ENCODE results near the gene ADCK2. TPM values are rescaled to one million over a fixed set of nuclear protein-coding genes. Genes with fewer than 3 reads are reported as not detected.
"Not testable (repeated sequence)": the region's sequence is repeated elsewhere in the genome, so short reads cannot be mapped to it uniquely, and the experiment has no call there.

Gene ADCK2
- polyA plus RNA-seq, 4 donors: 21.8 to 28.2 (median 22.7) TPM

GRCh38 chr7:140645166-140645900 is 27.4 kb upstream of the ADCK2 start:
- no peak for DNase-seq (ENCODE audit: low read depth in 4 of 4, low spot score in 3 of 4)

- no peak for DNase-seq (ENCODE audit: low read depth in 4 of 4, low spot score in 3 of 4)
Observed at GRCh38 chr7:140646931-140647647, 25.7 kb upstream of the ADCK2 start.

DNA sequence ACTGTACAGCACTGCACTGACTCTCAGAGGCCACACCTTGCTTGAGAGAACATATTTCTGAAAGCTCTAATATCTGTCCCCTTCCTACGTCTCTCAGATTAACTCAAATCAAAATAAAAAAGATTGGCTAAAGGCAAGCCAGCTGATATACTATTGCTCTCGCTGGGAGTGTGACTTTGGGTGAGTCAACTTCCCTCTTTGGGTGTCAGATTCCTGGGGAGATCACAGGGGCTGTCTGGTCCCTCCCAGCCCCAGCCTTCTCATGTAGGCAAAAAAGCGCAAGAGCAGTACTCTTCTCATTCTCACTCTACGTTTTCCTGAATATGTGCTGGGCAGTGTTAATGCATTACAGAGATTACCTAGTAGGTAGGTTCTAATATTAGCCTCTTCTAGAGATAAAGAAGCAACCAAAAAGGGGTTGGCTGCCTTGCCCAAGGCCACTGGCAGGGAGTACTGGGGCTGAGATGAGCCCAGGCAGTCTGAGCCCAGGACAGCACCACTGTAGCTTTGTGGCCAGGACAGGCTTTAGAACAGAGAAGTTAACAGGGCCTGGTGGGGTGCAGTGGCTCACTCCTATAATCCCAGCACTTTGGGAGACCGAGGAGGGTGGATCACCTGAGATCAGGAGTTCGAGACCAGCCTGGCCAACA is 23.1 kb upstream of the ADCK2 start:
- no peak for DNase-seq (ENCODE audit: low read depth in 4 of 4, low spot score in 3 of 4)

DNA sequence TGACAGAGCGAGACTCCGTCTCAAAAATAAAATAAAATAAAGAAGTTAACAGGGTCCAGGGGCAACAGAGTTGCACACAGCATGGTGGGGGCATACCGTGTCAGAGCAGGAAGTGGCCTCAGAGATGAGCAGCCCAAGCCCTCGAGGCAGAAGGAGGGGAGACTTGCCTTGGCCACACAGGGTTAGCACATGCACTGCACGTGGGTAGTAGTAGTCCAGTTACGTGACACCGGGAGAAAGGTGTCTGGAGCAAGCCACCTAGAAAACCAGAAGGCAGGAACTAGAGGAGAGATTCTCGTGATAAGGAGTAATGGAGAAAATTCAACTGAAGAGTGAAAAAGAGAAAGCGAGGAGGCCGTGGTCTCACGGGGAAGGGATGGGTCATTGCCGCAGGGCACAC is 22.4 kb upstream of the ADCK2 start:
- DNase-seq (ENCODE audit: low read depth in 4 of 4, low spot score in 3 of 4): no peak

DNA sequence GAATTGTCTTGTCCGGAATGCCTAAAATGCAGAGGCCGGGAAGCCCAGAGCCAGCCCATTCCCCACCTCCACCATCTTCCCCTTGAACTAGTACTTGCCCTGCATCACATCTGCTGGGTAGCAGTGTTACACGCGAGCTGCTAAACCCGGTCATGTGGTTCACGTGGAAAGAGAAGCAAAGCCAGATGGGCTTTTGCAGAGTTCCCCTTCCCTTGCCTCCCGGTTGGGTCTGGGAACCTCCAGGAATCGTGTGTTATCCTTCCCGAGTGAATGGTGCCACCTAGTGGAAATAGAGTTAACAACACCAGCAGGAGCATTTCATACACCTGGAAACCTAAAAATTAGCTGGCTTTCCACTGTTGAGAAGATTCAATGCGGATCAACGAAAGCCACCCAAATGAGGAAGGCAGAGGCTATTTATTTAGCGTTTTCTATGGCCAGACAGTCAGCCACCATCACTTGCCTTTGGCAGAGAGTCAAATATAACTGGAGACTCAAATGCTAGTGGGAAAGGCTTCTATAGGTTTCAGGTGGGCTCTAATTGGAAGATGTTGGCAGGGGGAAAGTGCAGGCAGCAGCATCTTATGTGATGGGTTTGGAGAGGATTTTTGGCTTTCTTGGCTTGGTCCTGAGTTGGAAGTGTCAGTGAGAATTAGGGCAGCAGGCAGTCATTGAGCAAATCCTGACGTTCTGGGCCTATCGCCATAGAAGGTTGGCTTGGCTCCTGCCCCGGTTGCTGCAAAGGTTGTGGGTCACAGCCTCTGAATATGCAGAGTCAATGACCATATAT is 19.2 kb upstream of the ADCK2 start:
- DNase-seq (ENCODE audit: low read depth in 4 of 4, low spot score in 3 of 4): peak in 1 of 4 donors; percentile 70

- DNase-seq (ENCODE audit: low read depth in 4 of 4, low spot score in 3 of 4): no peak
Observed at GRCh38 chr7:140654109-140654387, 18.7 kb upstream of the ADCK2 start.

DNA sequence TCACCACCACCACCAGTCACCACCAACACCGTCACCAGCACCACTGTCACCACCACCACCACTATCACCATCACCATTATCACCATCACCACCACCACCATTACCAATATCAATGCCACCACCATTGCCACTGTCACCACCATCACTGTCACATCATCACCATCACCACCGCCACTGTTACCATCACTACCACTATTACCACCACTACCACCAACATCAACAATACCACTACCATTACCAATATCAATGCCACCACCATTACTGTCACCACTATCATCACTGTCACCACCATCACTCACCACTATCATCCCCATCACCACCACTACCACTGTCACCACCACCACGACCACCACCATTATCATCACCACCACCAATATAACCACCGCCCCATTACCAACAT is 18.1 kb upstream of the ADCK2 start:
- no peak for DNase-seq (ENCODE audit: low read depth in 4 of 4, low spot score in 3 of 4)

GRCh38 chr7:140655511-140656408 is 17.0 kb upstream of the ADCK2 start:
- DNase-seq (ENCODE audit: low read depth in 4 of 4, low spot score in 3 of 4): no peak

DNA sequence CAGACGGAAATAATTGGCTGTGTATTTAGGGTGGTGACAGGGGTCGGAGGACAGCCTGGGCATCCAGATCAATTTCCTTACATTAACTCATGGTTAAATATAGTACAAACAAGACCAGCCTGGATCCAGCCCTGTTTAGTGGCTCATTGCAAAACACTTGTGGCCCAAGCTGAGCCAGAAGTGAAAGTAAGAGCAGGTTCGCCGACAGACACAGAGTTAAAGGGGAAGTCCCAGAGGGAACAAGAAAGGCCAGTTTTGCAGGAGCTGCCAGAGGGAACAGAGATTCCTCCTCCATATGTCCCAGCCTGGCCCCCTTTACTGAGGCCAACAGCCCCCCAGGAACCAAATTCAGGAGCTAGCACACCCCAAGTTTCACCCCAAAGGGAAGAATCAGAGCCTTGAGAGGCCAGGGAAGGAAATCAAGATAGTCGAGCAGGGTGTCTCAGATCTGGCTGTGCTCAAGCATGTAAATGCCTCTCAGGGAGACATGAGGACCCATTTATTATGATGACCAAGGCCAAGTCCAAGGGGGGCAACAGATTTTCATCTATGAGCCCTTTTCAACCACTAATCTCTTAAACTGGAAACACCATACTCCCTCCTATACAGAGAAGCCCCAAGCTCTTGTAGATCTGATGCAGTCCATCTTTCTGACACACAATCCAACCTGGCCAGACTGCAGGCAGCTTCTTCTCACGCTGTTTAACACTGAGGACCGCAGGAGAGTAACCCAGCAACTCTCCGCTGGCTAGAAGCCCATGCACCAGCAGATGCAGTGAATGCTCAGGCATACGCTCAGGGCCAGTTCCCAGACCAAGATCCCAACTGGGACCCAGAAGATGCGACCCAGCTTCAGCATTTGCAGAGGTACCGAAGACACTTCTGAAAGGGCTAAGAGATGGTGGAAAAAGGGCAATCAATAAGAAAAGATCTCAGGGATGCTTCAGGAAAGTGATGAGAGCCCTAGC is 15.9 kb upstream of the ADCK2 start:
- DNase-seq (ENCODE audit: low read depth in 4 of 4, low spot score in 3 of 4): peak in 1 of 4 donors; percentile 38

DNA sequence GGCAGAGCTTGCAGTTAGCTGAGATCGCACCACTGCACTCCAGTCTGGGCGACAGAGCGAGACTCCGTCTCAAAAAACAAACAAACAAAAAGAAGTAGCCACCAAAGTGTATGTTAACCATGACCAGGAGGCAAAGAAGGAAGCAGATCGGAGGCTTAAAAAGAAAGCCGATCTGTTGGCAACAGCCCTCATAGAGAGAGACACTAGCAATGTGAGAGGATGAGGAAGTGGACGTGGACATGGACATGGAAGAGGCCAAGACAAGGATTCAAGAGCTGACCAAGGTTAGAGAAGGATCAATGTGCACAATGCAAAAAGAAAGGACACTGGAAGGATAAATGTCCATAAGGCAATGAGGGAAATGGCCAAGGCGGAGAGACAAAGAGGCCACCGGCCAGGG is 14.9 kb upstream of the ADCK2 start:
- DNase-seq (ENCODE audit: low read depth in 4 of 4, low spot score in 3 of 4): no peak

- no peak for DNase-seq (ENCODE audit: low read depth in 4 of 4, low spot score in 3 of 4)
Observed at GRCh38 chr7:140659856-140660255, 12.9 kb upstream of the ADCK2 start.

DNA sequence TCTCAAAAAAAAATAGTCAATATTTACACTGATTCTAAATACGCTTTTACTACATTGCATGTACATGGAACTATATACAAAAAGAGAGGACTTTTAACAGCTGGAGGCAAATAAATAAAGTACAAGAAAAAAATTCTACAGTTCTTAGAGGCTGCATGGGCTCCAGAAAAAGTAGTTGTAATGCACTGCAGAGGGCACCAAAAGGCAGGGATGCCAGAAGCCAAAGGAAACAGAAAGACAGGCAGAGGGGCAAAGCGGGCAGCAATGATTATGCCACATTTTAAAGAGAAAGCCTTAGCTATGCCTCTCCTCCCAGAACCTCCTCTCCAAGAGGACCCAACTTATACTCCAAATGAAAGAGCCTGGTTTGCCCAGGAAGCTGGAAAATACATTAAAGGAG is 11.6 kb upstream of the ADCK2 start:
- no peak for DNase-seq (ENCODE audit: low read depth in 4 of 4, low spot score in 3 of 4)

DNA sequence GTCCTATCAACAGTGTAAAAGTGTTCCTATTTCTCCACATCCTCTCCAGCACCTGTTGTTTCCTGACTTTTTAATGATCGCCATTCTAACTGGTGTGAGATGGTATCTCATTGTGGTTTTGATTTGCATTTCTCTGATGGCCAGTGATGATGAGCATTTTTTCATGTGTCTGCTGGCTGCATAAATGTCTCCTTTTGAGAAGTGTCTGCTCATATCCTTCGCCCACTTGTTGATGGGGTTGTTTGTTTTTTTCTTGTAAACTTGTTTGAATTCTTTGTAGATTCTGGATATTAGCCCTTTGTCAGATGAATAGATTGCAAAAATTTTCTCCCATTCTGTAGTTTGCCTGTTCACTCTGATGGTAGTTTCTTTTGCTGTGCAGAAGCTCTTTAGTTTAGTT is 9.8 kb upstream of the ADCK2 start:
- DNase-seq (ENCODE audit: low read depth in 4 of 4, low spot score in 3 of 4): not testable (repeated sequence)

DNA sequence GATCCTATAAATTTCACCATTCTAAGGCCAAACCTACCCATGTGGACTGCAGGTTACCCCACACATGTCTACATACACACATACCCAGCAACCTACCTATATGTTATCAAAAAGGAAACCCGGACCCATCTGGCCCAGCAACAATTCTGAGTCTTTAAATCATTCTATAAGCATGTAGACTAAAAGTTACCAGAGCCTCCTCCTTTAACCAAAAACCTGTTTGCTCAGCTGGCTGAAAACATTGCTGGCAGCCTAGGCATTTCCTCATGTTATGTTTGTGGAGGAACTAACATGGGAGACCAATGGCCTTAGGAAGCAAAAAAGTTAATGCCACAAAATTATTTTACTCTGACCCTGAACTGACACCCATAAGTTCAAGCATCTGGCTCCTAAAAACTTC is 5.3 kb upstream of the ADCK2 start:
- no peak for DNase-seq (ENCODE audit: low read depth in 4 of 4, low spot score in 3 of 4)

DNA sequence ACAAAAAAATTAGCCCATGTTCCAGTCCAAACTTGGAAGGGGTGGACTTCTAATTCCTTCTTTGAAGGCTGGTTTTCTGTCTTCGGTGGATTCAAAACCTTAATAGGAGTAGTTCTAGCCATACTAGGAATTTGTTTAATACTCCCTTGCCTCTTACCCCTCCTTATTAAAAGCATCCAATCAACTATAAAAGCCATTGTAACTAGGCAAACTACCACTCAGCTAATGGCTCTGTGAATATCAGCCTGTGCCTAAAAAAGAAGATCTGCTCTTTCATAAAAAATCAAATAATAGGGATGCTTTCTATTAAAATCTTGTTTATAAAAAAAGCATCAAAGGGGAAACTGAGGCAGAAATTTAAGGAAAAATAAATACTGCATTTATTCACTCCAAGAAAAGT is 4.1 kb upstream of the ADCK2 start:
- no peak for DNase-seq (ENCODE audit: low read depth in 4 of 4, low spot score in 3 of 4)

DNA sequence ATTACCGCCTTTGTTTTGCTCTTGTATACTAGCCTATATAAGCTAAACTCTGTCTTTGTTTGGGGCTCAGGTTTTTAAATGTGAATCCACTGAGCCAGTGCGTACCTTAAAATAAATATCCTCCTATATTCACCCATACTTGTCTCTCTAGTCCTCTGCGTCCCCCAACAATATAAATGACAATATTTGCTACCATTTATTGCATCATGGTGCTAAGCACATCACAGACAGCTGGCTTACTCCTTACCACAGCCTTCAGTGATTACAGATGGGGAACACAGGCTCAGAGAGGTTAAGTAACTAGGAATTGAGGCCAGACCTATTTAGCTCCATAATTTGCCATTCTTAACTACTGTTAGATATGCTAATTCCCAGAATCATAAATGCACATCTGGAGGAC is 3.4 kb upstream of the ADCK2 start:
- no peak for DNase-seq (ENCODE audit: low read depth in 4 of 4, low spot score in 3 of 4)

- not testable (repeated sequence) for DNase-seq (ENCODE audit: low read depth in 4 of 4, low spot score in 3 of 4)
Observed at GRCh38 chr7:140669862-140670261, 2.9 kb upstream of the ADCK2 start.

GRCh38 chr7:140670343-140670935 is 2.3 kb upstream of the ADCK2 start:
- DNase-seq (ENCODE audit: low read depth in 4 of 4, low spot score in 3 of 4): no peak

- no peak for DNase-seq (ENCODE audit: low read depth in 4 of 4, low spot score in 3 of 4)
Observed at GRCh38 chr7:140671966-140672365, 779 bp upstream of the ADCK2 start.
